Left lung (tissue), 10 donors: ENCODE measurements around the gene ARAP3. TPM values are rescaled to one million over a fixed set of nuclear protein-coding genes. Genes with fewer than 3 reads are reported as not detected.

Experiments used
- ATAC-seq: fragments of 200-7000 bp; cut with Tn5 transposase; one replicate; pipeline ENCODE4 v1.9.1; 2020; ENCODE audit warnings: moderate library complexity
- DNase-seq, 4 donors: peaks; one replicate each; pipeline ENCODE4 v3.0.0-alpha.2; 2013 to 2020
- H3K27ac ChIP-seq, 2 donors: fragments of 200-600 bp; sonication (generic) in 1 of 2; one replicate each; pipeline versions ENCODE4 v1.5.0 to v1.8.0; 2020 to 2021
- H3K27me3 ChIP-seq, 2 donors: fragments of 200-600 bp; sonication (generic) in 1 of 2; one replicate each; pipeline versions ENCODE4 v1.5.0 to v1.8.0; 2020 to 2021
- H3K36me3 ChIP-seq, 2 donors: fragments of 200-600 bp; sonication (generic) in 1 of 2; one replicate each; pipeline versions ENCODE4 v1.5.0 to v1.8.0; 2020 to 2021
- H3K4me1 ChIP-seq, 2 donors: fragments of 200-600 bp; one replicate each; pipeline ENCODE4 v1.8.0; 2021
- H3K4me3 ChIP-seq, 2 donors: fragments of 200-600 bp; sonication (generic) in 1 of 2; one replicate each; pipeline versions ENCODE4 v1.5.0 to v1.8.0; 2020 to 2021; ENCODE audit warnings: mild to moderate bottlenecking in 1 of 2
- H3K9me3 ChIP-seq, 2 donors: fragments of 200-600 bp; sonication (generic) in 1 of 2; one replicate each; pipeline versions ENCODE4 v1.5.0 to v1.8.0; 2020 to 2021
- CTCF ChIP-seq, 2 donors: fragments of 200-600 bp; sonication (generic) in 1 of 2; IDR thresholded peaks; one replicate each; pipeline versions ENCODE4 v1.5.0 to v1.8.0; 2021; ENCODE audit warnings: antibody characterized with exemption in 2 of 2
- intact Hi-C, 2 donors: fragments of 100-400 bp; cut with DNase I; formaldehyde crosslinking; loops; one replicate each; pipeline versions ENCODE4 v1.11.2 to v1.14.2; 2022
- polyA plus RNA-seq, 6 donors: library from polyadenylated mRNA; unstranded; fragments of 120-200 nt; gene quantifications; one replicate each; pipeline ENCODE4 v1.2.1, GENCODE V29; 2013; ENCODE audit not compliant: insufficient read length in 6 of 6
- total RNA-seq, 2 donors: library from RNA; stranded (reverse); fragmentation: NEBNext Ultra II Directional; extraction: Animal tissue kit (Norgen Biotek cat#: 25700); gene quantifications; one replicate each; pipeline ENCODE4 v1.2.1, GENCODE V29; 2021
- donor health status: DM: no; HTN: yes; CAD: no.
- donor health status: DM: no; HTN: no; CAD: no.

ARAP3 gene
- total and polyA plus RNA-seq, 8 donors, result 20.5 to 53.9 (median 41.3) TPM

- DNase-seq (no peak), ATAC-seq (peak; percentile 63)
- Histone ChIP-seq H3K9me3 (no peaks in the 10 kb centered on the region), H3K4me3 (no peak overlapping the region), H3K36me3 (peaks cover 0 to 8% of the 10 kb centered on the region in 2 donors), H3K27ac (peak overlapping the region; percentile 34 to 93), H3K4me1 (peaks cover 9 to 100% of the 10 kb centered on the region in 2 donors), H3K27me3 (no peaks in the 10 kb centered on the region)
- TF ChIP-seq CTCF (IDR thresholded peaks at IDR 0.05), result no peak
- intact Hi-C loops, result no loop called here
Measured at GRCh38 chr5:141608557-141608956, 73.5 kb downstream of the ARAP3 start.

DNA sequence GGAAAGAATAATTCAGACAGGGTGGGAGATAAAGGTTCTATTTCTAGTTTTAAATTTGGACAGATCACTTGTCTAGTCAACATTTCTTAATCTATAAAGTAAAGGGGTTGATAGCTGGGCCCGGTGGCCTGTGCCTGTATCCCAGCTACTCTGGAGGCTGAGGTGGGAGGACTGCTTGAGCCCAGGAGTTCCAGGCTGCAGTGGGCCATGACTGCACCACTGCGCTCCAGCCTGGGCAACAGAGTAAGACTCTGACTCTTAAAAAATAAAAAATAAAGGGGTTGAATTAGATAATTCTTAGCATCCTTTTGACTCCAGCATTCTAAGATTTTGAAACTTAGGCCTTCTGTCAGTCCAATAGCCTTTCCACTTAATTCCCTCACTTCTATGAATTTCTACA, 74.0 kb downstream of the ARAP3 start:
- peak overlapping the region; percentile 34 to 93 for H3K27ac ChIP-seq

GRCh38 chr5:141605523-141606277, 76.3 kb downstream of the ARAP3 start:
- TF ChIP-seq CTCF (IDR thresholded peaks at IDR 0.05), result no peak
- no peak overlapping the region for H3K4me3 ChIP-seq
- no peaks in the 10 kb centered on the region for H3K36me3 ChIP-seq
- peaks cover 9 to 99% of the 10 kb centered on the region in 2 donors for H3K4me1 ChIP-seq
- ATAC-seq (peak; percentile 59), DNase-seq (peak in 2 of 4 donors; percentile 28 to 59)
- peak overlapping the region; percentile 68 to 93 for H3K27ac ChIP-seq
- no peaks in the 10 kb centered on the region for H3K27me3 ChIP-seq
- intact Hi-C loops, result no loop called here
- no peaks in the 10 kb centered on the region for H3K9me3 ChIP-seq

More for the DNA sequence above, 74.0 kb downstream of the ARAP3 start:
- H3K9me3 ChIP-seq, result no peaks in the 10 kb centered on the region
- no peak for TF ChIP-seq CTCF (IDR thresholded peaks at IDR 0.05)
- peaks cover 9 to 100% of the 10 kb centered on the region in 2 donors for H3K4me1 ChIP-seq
- H3K36me3 ChIP-seq, result peaks cover 0 to 8% of the 10 kb centered on the region in 2 donors
- H3K4me3 ChIP-seq, result no peak overlapping the region
- H3K27me3 ChIP-seq, result no peaks in the 10 kb centered on the region
- ATAC-seq (no peak), DNase-seq (no peak)
- intact Hi-C loops, result no loop called here

GRCh38 chr5:141603923-141604717, 77.9 kb downstream of the ARAP3 start:
- ATAC-seq, result peak; percentile 85
- H3K9me3 ChIP-seq, result no peaks in the 10 kb centered on the region
- H3K4me3 ChIP-seq, result no peak overlapping the region
- no peaks in the 10 kb centered on the region for H3K36me3 ChIP-seq
- peak in 2 of 4 donors; percentile 44 to 74 for DNase-seq
- no peaks in the 10 kb centered on the region for H3K27me3 ChIP-seq
- peaks cover 9 to 99% of the 10 kb centered on the region in 2 donors for H3K4me1 ChIP-seq
- H3K27ac ChIP-seq, result peak overlapping the region; percentile 68 to 93
- intact Hi-C loops, result no loop called here
- TF ChIP-seq CTCF (IDR thresholded peaks at IDR 0.05), result no peak

Other genes with a start within 250 kb of the ARAP3 start
- 100 to 1,000 TPM in 1 of 2 donors, 10 to 100 TPM in 1; 65.4 to 101 TPM for gene PCDHGC3, start 206.3 kb downstream of the ARAP3 start, total RNA-seq
- gene PCDHGC3, start 206.3 kb downstream of the ARAP3 start, polyA plus RNA-seq, result 100 to 1,000 TPM; 110 to 152 (median 129) TPM
- gene PCDHGC4, start 197.2 kb downstream of the ARAP3 start, total RNA-seq, result 1 to 10 TPM in 1 of 2 donors, under 1 TPM in 1; 0.79 to 2.5 TPM
- gene PCDHGC4, start 197.2 kb downstream of the ARAP3 start, polyA plus RNA-seq, result 1 to 10 TPM; 1.8 to 3.3 (median 2.3) TPM
- 1 to 10 TPM; 1.4 to 1.9 TPM for gene PCDHGC5, start 193.1 kb downstream of the ARAP3 start, total RNA-seq
- gene PCDHGC5, start 193.1 kb downstream of the ARAP3 start, polyA plus RNA-seq, result 1 to 10 TPM; 1.1 to 1.4 (median 1.3) TPM
- 100 to 1,000 TPM; 122 to 137 TPM for gene DIAPH1, start 63.2 kb downstream of the ARAP3 start, total RNA-seq
- gene DIAPH1, start 63.2 kb downstream of the ARAP3 start, polyA plus RNA-seq, result 10 to 100 TPM; 48.1 to 64.6 (median 57.0) TPM
- 10 to 100 TPM; 41.2 to 50.0 TPM for gene HDAC3, start 45.4 kb downstream of the ARAP3 start, total RNA-seq
- 100 to 1,000 TPM; 104 to 120 (median 114) TPM for gene HDAC3, start 45.4 kb downstream of the ARAP3 start, polyA plus RNA-seq
- gene RELL2, start 45.2 kb downstream of the ARAP3 start, total RNA-seq, result 1 to 10 TPM; 2.6 to 6.3 TPM
- gene RELL2, start 45.2 kb downstream of the ARAP3 start, polyA plus RNA-seq, result 1 to 10 TPM in 1 of 6 donors, under 1 TPM in 5; 0.27 to 1.0 (median 0.47) TPM
- 10 to 100 TPM; 18.0 to 18.7 TPM for gene FCHSD1, start 30.8 kb downstream of the ARAP3 start, total RNA-seq
- gene FCHSD1, start 30.8 kb downstream of the ARAP3 start, polyA plus RNA-seq, result 10 to 100 TPM; 17.4 to 29.7 (median 23.5) TPM
- gene PCDH1, start 196.2 kb upstream of the ARAP3 start, total RNA-seq, result 10 to 100 TPM; 55.2 to 65.0 TPM
- gene PCDH1, start 196.2 kb upstream of the ARAP3 start, polyA plus RNA-seq, result 10 to 100 TPM; 23.6 to 38.2 (median 31.8) TPM
- 10 to 100 TPM; 74.1 to 75.1 TPM for gene DELE1, start 241.6 kb upstream of the ARAP3 start, total RNA-seq
- 100 to 1,000 TPM; 142 to 168 (median 154) TPM for gene DELE1, start 241.6 kb upstream of the ARAP3 start, polyA plus RNA-seq